CD4-positive, alpha-beta T cell treated with Interleukin-15 for 4 hours (primary cell): ENCODE results near the gene HAT1.
"Not testable (repeated sequence)": the region's sequence is repeated elsewhere in the genome, so short reads cannot be mapped to it uniquely, and the experiment has no call there.

ENCODE experiments used
- DNase-seq: peaks from one replicate; pipeline ENCODE4 v3.0.0-alpha.2; 2020; ENCODE audit warnings: low spot score

Gene HAT1

GRCh38 chr2:171922230-171923022 lies at the start of gene HAT1:
Gene HAT1 (plus strand): TSS chr2:171922461. CDS start chr2:171922501, 40 bp downstream.
- DNase-seq, result peak; percentile 97

GRCh38 chr2:171874517-171874916 lies 47.7 kb upstream of the HAT1 start:
- DNase-seq, result no peak

- no peak for DNase-seq
These were observed 47.3 kb upstream of the HAT1 start for GRCh38 chr2:171874963-171875362.

- DNase-seq, result no peak
These were observed 43.7 kb upstream of the HAT1 start for GRCh38 chr2:171878481-171878993.

GRCh38 chr2:171879865-171880264 lies 42.4 kb upstream of the HAT1 start:
- no peak for DNase-seq

GRCh38 chr2:171880774-171881173 lies 41.5 kb upstream of the HAT1 start:
- DNase-seq, result no peak

- no peak for DNase-seq
These were observed 40.0 kb upstream of the HAT1 start for GRCh38 chr2:171882089-171882769.

GRCh38 chr2:171883275-171883893 lies 38.9 kb upstream of the HAT1 start:
- no peak for DNase-seq

GRCh38 chr2:171889333-171889732 lies 32.9 kb upstream of the HAT1 start:
- no peak for DNase-seq

- no peak for DNase-seq
These were observed 32.5 kb upstream of the HAT1 start for GRCh38 chr2:171889808-171890207.

- DNase-seq, result no peak
These were observed 29.0 kb upstream of the HAT1 start for GRCh38 chr2:171893196-171893823.

GRCh38 chr2:171893824-171894611 lies 28.2 kb upstream of the HAT1 start, which contains the start of gene SLC25A12:
Gene SLC25A12 (minus strand): TSS chr2:171894244. CDS start chr2:171894214, 30 bp downstream.
- peak; percentile 63 for DNase-seq

- no peak for DNase-seq
These were observed 27.7 kb upstream of the HAT1 start for GRCh38 chr2:171894612-171894947.

- DNase-seq, result no peak
These were observed 26.5 kb upstream of the HAT1 start for GRCh38 chr2:171895786-171896185.

GRCh38 chr2:171899623-171900282 lies 22.5 kb upstream of the HAT1 start:
- not testable (repeated sequence) for DNase-seq

GRCh38 chr2:171902840-171903420 lies 19.3 kb upstream of the HAT1 start:
- DNase-seq, result no peak

- DNase-seq, result no peak
These were observed 14.0 kb upstream of the HAT1 start for GRCh38 chr2:171908235-171908634.

- no peak for DNase-seq
These were observed 13.0 kb upstream of the HAT1 start for GRCh38 chr2:171909266-171909665.

- DNase-seq, result no peak
These were observed 11.8 kb upstream of the HAT1 start for GRCh38 chr2:171910494-171910893.

GRCh38 chr2:171913517-171913916 lies 8.7 kb upstream of the HAT1 start:
- DNase-seq, result no peak

- no peak for DNase-seq
These were observed 2.8 kb upstream of the HAT1 start for GRCh38 chr2:171919453-171919852.
